ENCODE data around the gene FCRL3. TPM values are rescaled to one million over a fixed set of nuclear protein-coding genes. Genes with fewer than 3 reads are reported as not detected.

FCRL3 gene
- total RNA-seq, 2 donors from 2014 or later = 1.3 TPM; not detected in 1

- Mint-ChIP-seq H3K36me3 (no peaks in the 10 kb centered on the region), H3K27ac (no peak overlapping the region), H3K9me3 (no peaks in the 10 kb centered on the region)
- no peak for ATAC-seq
- no peak for DNase-seq (ENCODE audit: low spot score in 2 of 2)
These were observed 2.6 kb downstream of the FCRL3 start for GRCh38 chr1:157697781-157698569.

- ATAC-seq (no peak), DNase-seq (ENCODE audit: low spot score in 2 of 2) (no peak)
- Mint-ChIP-seq H3K27ac (no peak overlapping the region), H3K36me3 (no peaks in the 10 kb centered on the region), H3K9me3 (no peaks in the 10 kb centered on the region)
These were observed 3.5 kb downstream of the FCRL3 start for GRCh38 chr1:157696966-157697628.

GRCh38 chr1:157695417-157695816 is 5.2 kb downstream of the FCRL3 start:
- no peaks in the 10 kb centered on the region for H3K9me3 Mint-ChIP-seq
- no peak for ATAC-seq
- H3K36me3 Mint-ChIP-seq = no peaks in the 10 kb centered on the region
- H3K27ac Mint-ChIP-seq = no peak overlapping the region
- no peak for DNase-seq (ENCODE audit: low spot score in 2 of 2)

GRCh38 chr1:157691285-157691920 is 9.2 kb downstream of the FCRL3 start:
- no peak overlapping the region for H3K27ac Mint-ChIP-seq
- no peaks in the 10 kb centered on the region for H3K9me3 Mint-ChIP-seq
- no peaks in the 10 kb centered on the region for H3K36me3 Mint-ChIP-seq
- no peak for ATAC-seq
- no peak for DNase-seq (ENCODE audit: low spot score in 2 of 2)

GRCh38 chr1:157682710-157683437 is 17.7 kb downstream of the FCRL3 start:
- no peak overlapping the region for H3K27ac Mint-ChIP-seq
- H3K36me3 Mint-ChIP-seq = no peaks in the 10 kb centered on the region
- H3K9me3 Mint-ChIP-seq = peaks cover 4% of the 10 kb centered on the region in 2 donors
- ATAC-seq = no peak
- no peak for DNase-seq (ENCODE audit: low spot score in 2 of 2)

GRCh38 chr1:157678721-157679120 is 21.8 kb downstream of the FCRL3 start:
- no peak for ATAC-seq
- no peak overlapping the region for H3K27ac Mint-ChIP-seq
- peaks cover 5 to 7% of the 10 kb centered on the region in 2 donors for H3K36me3 Mint-ChIP-seq
- DNase-seq (ENCODE audit: low spot score in 2 of 2) = no peak
- H3K9me3 Mint-ChIP-seq = peaks cover 10 to 11% of the 10 kb centered on the region in 2 donors

- no peak overlapping the region for H3K27ac Mint-ChIP-seq
- peaks cover 5 to 15% of the 10 kb centered on the region in 2 donors for H3K36me3 Mint-ChIP-seq
- DNase-seq (ENCODE audit: low spot score in 2 of 2) (no peak), ATAC-seq (no peak)
- peaks cover 15 to 26% of the 10 kb centered on the region in 2 donors for H3K9me3 Mint-ChIP-seq
These were observed 27.6 kb downstream of the FCRL3 start for GRCh38 chr1:157673008-157673407.

- no peak for ATAC-seq
- no peak for DNase-seq (ENCODE audit: low spot score in 2 of 2)
- no peak overlapping the region for H3K27ac Mint-ChIP-seq
- peaks cover 5 to 15% of the 10 kb centered on the region in 2 donors for H3K36me3 Mint-ChIP-seq
- peaks cover 15 to 29% of the 10 kb centered on the region in 2 donors for H3K9me3 Mint-ChIP-seq
These were observed 28.7 kb downstream of the FCRL3 start for GRCh38 chr1:157671895-157672294.

- Mint-ChIP-seq H3K27ac (no peak overlapping the region), H3K36me3 (no peaks in the 10 kb centered on the region), H3K9me3 (no peaks in the 10 kb centered on the region)
- DNase-seq (ENCODE audit: low spot score in 2 of 2) = no peak
- ATAC-seq = no peak
These were observed 40.9 kb downstream of the FCRL3 start for GRCh38 chr1:157659576-157660247.

- no peaks in the 10 kb centered on the region for H3K36me3 Mint-ChIP-seq
- H3K9me3 Mint-ChIP-seq = no peaks in the 10 kb centered on the region
- DNase-seq (ENCODE audit: low spot score in 2 of 2) = no peak
- no peak for ATAC-seq
- no peak overlapping the region for H3K27ac Mint-ChIP-seq
These were observed 42.0 kb downstream of the FCRL3 start for GRCh38 chr1:157658571-157658970.

- ATAC-seq = no peak
- Mint-ChIP-seq H3K9me3 (no peaks in the 10 kb centered on the region), H3K36me3 (no peaks in the 10 kb centered on the region), H3K27ac (no peak overlapping the region)
- no peak for DNase-seq (ENCODE audit: low spot score in 2 of 2)
These were observed 47.1 kb downstream of the FCRL3 start for GRCh38 chr1:157653494-157653873.

GRCh38 chr1:157652859-157653493 is 47.6 kb downstream of the FCRL3 start:
- no peak for DNase-seq (ENCODE audit: low spot score in 2 of 2)
- no peaks in the 10 kb centered on the region for H3K9me3 Mint-ChIP-seq
- ATAC-seq = peak in 1 of 2 donors; percentile 32
- H3K27ac Mint-ChIP-seq = no peak overlapping the region
- no peaks in the 10 kb centered on the region for H3K36me3 Mint-ChIP-seq

- no peaks in the 10 kb centered on the region for H3K9me3 Mint-ChIP-seq
- DNase-seq (ENCODE audit: low spot score in 2 of 2) = no peak
- H3K27ac Mint-ChIP-seq = no peak overlapping the region
- no peak for ATAC-seq
- H3K36me3 Mint-ChIP-seq = no peaks in the 10 kb centered on the region
These were observed 52.3 kb downstream of the FCRL3 start for GRCh38 chr1:157648317-157648716.

GRCh38 chr1:157646144-157646543 is 54.4 kb downstream of the FCRL3 start:
- ATAC-seq (no peak), DNase-seq (ENCODE audit: low spot score in 2 of 2) (no peak)
- H3K9me3 Mint-ChIP-seq = no peaks in the 10 kb centered on the region
- no peaks in the 10 kb centered on the region for H3K36me3 Mint-ChIP-seq
- H3K27ac Mint-ChIP-seq = no peak overlapping the region

- Mint-ChIP-seq H3K27ac (no peak overlapping the region), H3K9me3 (no peaks in the 10 kb centered on the region), H3K36me3 (no peaks in the 10 kb centered on the region)
- DNase-seq (ENCODE audit: low spot score in 2 of 2) (no peak), ATAC-seq (no peak)
These were observed 59.4 kb downstream of the FCRL3 start for GRCh38 chr1:157641177-157641576.

GRCh38 chr1:157639800-157640199 is 60.8 kb downstream of the FCRL3 start:
- DNase-seq (ENCODE audit: low spot score in 2 of 2) = no peak
- ATAC-seq = no peak
- Mint-ChIP-seq H3K9me3 (no peaks in the 10 kb centered on the region), H3K27ac (no peak overlapping the region), H3K36me3 (no peaks in the 10 kb centered on the region)
